Stimulated activated CD4-positive, alpha-beta T cell treated with anti-CD3 and anti-CD28 coated beads, Interleukin-1b, Interleukin-23, amount 100 ng/mL, for 48 hours (primary cell): Measurements from ENCODE around the gene ITPK1.

ENCODE experiments used
- DNase-seq: peaks from one replicate; pipeline ENCODE4 v3.0.0-alpha.2; 2020

The ITPK1 gene

DNA sequence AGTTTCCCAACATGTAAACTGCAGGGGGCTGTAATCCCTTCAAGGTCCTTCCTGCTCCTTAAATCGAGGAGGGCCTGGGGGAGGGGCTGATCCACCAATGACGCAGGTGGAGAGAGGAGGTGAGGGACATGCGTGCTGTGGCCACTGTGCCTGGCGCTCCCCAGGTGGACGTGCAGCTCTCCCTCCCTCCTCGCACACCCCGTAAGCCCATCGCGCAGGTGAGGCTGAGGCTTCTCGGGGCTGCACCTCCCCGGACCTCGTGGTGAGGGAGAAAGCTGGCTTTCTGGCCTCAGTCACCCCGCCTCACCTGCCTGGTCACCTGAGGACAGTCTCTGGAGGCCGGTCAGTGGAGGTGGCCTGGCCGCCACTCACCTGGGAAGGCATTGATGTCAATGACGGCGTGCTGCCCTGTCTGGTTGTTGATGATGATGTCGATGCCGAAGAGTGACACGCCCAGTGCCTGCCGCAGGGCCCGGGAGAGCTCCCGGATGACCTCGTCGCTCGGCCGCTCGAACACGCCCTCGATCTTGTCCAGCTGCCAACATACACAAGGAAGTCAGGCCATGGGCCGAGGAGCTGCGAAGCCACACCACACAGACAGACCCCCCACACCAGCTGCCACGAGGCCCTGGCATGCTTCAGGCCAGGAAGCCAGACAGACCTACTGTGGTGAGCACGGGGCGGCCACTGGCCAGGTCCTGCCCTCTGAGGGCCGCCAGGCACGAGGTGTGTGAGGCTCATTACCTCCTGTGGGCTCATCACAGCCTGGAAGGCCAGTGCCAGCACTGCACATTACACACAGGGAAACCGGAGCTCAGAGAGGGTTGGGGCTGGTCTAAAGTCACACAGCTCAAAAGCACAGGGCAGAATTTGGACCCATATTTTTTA, 169.5 kb downstream of the ITPK1 start:
- no peak for DNase-seq

DNA sequence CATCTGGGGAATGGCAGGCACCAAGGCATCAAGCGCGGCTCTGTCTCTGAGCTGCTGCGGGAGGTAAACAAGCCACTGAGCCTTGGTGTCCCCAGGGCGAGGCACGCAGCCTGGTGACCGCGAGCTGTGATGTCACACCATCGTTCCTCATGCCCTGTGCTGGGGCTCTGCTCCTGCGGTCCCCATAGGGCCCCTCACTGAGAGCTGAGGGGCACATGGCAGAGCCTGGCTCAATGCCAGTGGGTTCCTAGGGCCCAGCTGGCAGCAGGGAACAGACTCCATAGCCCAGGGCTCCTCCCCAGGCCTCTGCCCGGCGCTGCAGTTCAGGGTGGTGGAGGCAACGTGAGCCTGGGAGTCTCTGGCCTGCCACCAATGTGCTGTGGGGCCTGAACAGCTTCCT, 170.2 kb downstream of the ITPK1 start:
- no peak for DNase-seq

DNA sequence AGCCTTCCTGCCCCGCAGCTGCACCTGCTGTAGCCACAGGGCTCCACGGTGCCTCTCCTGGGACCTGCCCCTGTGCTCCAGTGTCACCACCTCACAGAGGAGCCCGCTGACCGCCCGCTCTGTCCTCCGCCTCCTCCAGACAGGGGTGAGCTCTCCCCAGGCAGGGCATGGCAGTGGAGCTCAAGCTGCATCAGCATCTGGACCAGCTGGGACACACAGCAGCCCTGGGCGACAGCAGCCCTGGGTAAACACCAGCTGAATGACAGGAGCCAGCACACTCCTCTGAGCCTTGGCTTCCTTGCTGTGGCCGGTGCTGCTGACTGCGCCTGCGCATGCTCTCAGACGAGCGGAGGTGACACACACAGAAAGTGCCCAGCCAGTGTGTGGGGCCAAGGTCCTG, 170.7 kb downstream of the ITPK1 start:
- no peak for DNase-seq

DNA sequence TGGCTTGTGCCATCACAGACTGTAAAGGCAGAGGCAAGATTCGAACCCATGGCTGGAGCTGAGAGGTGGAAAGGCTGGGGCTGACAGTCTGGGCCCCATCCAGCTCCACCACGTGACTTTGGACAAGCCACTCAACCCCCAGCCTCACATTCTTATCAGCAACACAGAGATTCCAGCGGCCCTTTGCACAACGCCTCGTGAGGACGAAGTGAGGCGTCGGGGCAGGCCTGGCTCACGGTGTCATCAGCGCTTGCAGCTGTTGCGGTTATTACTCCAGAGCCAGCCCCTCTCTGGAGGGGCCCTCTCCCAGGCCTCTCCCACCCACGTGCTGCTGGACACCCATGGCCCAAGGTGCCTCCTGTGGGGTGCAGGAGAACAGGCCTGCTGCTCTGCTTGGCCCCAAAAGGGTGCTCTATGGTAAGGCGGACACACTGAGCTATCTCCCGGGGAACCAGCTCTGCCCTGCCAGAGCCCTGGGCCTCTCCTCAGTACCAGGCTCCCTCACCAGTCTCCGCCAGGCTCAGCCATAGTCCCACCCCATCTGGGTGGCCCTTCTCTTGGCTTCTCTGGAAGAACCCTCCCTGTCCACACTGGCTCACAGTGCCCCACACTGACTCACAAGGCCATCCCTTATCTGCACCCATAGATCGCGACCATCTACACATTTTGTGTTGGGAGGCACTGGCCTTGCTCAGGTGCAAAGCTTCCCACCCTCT, 171.7 kb downstream of the ITPK1 start:
- no peak for DNase-seq

DNA sequence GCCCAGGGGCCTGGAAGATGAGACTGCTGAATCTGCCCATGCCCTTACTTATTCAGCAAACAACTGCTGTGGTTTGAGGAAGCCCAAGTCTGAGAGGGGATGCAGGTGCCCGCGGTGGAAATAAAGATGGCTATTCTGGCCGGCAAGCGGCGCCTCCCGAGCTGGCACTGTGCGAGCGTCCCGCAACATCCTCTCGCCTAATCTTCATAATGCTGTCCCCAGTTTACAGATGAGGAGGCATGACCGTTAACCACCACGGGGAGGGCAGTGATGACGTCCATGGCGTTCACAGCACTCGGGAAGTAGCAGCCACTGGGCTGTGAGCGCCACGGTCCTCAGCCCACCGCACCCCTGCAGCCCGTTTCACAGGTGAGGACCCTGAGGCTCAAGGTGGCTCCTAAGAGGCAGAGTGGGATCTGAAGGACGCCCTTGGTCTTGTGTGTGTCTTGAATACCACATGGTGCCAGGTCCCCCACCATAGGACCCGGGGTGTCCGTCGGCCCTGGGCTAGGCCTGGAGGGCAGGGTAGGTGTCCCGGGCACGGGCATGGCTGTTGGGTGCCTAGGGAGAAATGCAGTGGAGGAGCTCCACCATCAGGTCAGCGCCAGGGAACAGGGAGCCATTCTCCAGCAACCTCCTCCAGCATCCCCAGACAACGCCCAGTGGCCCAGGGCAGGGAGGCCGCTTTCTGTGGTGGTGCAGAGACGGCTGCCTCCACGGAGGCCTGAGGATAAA, 172.6 kb downstream of the ITPK1 start:
- no peak for DNase-seq

DNA sequence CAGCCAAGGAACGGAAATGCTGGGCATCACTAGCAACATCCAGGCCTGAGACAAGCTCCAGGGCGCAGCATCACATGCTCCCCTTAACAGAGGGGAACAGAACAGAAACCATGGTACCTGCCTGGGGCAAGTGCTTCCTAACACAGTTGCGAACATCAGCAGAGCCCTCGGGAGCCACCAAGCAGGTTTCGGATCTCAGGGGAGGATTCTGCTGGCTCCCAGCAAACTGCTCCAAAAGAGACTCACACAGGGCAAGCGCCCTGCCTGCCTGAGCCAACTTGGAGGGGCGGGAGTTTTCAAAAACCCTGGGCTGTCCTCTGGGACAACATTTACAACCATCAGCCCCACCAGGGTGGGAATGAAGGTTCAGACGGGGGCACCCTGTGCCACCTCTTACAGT, 173.1 kb downstream of the ITPK1 start:
- DNase-seq: no peak

DNA sequence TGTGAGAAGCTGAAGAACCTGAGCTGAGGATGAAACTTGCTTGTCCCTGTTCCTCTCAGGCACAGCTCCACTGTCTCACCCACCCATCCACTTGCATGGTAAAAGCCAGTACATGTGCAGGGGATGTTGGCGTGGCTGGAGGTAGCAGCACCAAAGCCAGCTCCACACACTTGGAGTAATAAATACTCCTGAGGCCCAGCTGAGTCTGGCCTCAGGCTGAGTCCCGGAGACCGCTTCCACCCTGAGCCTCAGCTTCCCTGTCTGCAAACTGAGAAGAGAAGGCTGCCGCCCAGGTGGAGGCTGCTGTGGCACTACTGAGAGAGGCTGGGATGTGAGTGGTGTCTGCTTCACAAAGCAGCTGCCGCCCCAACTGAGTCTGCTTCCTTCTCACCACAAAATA, 173.6 kb downstream of the ITPK1 start:
- DNase-seq: no peak

DNA sequence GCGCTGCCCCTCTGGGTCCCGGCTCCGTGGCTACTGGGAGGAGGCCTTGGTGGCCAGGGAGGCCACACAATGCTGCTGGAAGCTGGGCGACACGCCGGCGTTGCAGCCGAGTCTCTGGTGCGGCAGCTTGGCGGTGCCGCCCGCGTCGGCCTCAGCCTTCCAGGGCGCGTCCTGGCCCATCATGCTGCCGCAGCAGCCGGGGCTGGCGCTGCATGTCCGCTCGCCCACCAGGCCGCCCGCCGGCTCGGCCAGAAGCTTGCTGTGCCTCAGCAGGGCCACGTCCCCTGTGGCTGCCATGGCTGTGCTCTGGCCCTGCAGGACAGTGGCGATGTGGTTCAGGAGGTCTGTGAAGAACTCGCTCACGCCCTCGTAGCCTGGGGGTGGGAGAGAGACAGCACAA, 174.2 kb downstream of the ITPK1 start:
- no peak for DNase-seq

DNA sequence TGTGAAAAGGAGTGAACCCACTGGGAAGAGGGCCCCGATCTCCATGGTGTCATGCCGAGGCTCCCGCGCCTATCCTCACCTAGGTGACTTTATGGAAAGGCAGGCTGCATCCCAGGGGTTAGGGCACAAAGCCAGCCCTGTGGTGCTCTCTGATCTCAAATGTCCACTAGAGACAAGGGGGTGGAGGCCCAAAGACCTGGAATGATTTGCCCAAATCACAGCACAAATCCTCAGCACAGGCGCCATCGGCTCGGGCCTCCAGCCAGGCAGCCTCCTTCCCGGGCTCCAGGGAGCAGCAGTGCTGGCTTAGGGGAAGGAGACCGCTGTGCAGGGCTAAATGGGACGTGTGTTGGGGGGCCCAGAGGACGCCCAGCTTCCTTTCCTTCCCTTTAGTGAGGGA, 175.2 kb downstream of the ITPK1 start:
- DNase-seq: no peak

DNA sequence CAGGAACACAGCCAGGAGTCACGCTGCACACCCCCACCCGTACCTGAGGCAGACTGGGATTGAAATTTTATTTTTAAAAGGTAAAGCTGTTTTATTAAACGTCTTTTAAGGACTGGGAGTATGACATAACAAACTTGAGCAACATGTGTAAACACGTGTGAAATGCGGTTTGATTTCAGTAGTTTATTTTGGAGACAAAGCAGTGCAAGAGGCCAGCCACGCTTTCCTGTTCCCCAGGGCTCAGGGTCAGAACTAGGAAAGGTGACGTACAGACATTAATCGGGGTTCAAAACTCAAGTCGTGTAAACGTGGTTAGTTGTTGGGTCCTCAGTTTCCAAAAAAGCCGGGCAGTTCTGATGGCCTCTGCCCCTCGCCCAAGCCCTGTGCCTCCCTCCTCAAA, 176.0 kb downstream of the ITPK1 start:
- no peak for DNase-seq

DNA sequence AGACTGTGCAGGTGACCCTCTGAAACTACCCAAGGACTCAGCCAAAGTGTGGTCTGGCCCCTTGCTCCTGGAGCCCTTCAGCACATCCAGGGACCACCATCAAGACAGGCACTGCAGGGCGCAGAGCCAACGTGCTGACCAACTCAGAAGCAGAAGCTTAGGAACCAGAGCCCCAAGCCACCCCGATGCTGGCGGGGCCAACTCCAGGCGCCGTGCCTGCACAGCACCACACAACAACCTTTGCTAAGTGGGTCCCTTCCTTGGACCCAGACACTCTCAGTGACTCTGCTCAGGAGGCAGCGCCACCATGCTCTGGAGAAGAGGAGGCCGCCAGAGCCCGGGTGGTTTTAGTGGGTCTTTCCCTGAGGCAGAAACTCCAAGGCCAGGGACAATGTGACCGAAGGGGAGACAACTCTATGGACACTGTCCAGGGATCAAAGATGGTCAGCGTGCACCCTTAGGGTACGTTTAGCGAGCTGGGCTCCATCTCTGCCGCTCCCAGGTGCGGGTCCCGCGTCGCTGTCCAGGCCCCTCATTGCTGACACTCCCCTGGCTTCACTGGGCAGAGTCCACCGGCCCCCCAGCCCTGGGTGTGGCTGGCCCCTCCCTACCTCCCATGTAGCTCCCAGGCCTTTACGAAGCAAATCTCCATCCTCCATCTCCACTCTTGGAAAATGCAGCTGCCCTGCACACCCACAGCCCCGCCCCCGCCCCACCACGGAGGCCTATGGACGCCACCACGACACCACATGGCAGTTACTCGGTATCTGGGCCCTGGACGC, 176.6 kb downstream of the ITPK1 start:
- DNase-seq: no peak

DNA sequence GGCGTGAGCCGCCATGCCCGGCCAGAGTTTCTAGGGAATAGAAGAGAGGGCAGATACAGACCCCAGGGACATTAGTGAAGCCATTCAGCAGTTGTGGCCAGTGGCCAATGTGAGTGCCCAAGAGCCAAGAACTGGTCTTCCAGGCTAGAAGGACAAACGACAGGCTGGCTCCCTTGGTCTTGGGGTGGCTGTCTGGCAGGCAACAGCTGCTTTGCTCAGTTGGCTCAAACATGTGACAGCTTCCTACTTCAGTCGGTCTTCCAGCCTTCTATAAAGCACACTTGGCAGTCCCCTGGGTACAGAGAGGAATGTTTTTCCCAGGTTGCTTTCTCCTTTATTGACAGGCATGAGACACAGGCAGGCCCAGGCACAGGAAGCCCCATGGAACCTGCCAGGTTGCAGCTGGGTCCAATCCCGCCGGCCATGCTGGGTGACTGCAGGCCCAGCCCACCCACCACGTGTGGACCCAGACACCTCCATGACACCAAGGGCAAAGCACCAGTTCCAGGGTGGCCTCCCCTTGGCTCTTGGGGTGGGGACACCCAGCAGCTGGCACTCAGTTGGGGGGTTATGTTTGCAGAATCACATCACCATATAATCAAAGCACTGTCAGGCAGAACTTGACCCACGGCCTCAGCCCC, 177.4 kb downstream of the ITPK1 start:
- no peak for DNase-seq

DNA sequence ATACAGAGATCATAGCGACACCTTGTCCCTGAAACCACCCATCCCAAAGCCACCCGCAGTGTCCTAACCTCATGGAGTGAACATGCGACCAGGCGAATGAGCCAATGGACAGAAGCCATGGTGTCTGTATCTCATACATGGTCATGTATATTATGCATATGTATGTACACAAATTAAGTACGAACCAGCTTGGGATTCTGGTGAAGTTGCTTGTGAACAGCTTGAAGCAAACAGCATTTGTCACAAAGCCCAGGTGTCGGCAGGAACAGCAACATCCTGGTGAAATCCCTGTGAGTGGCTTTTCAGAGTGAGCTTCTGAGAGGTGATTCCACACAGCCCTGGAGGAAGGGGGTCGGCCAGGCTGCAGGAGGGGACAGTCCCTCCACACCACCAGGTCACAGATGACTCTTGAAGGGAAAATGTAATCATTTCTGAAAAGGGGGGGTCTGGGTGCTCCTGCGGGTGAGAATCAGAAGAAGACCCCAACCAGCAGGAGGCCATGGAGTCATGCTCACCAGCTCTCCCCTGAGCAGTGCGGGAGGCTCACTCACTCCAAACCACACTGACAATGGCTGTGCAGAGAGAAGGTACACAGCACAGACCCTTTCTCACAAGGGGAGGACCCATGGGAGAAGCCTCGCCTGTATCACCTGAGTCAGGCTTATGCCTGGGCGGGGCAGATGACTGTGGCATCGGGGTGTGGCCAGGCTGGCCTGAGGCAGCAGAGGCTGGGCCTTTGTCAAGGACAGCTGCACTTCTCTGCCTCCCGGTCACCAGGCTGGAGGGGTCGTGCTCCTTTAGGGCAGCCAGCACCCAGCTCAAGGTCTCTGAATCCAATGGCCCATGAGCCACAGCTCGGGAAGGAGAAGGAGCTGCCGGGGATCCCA, 178.4 kb downstream of the ITPK1 start:
- DNase-seq: no peak

DNA sequence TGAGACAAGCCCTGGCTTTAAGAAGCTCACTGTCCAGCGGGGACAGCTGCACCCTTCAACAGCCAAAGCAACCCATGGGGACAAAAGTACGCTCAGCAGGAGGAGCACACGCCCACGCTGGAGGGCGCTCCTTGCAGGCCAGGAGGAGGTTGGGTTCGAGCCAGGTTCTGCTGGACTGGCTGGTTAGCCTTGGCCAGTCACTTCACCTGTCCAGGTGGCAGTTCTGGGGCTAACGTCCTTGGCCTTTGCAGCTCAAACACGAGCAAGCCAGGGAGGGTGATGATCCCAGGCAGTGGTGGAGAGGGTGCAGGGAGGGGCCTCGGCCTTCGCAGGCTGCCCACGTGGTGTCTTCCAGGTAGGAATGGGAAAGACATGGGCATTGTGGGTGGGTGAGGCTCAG, 179.6 kb downstream of the ITPK1 start:
- DNase-seq: no peak

DNA sequence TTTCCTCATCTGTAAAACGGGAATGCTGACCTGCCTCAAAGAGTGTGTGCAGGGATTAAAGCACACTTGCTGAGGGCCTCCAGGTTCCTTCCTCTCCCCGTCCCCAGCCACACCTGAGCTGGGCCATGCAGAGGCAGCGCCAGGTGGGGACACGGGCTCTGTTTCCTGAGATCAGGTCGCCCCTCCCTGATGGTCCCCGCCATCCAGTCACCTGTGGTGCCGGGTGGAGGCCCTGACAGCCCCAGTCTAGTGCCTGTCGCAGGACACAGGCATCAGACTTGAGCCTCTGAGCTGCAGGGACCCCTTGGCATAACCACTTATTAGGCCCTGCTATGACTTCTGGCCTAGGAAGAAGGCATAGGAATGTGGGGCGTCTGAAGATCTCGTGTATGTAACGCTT, 180.3 kb downstream of the ITPK1 start:
- DNase-seq: no peak

DNA sequence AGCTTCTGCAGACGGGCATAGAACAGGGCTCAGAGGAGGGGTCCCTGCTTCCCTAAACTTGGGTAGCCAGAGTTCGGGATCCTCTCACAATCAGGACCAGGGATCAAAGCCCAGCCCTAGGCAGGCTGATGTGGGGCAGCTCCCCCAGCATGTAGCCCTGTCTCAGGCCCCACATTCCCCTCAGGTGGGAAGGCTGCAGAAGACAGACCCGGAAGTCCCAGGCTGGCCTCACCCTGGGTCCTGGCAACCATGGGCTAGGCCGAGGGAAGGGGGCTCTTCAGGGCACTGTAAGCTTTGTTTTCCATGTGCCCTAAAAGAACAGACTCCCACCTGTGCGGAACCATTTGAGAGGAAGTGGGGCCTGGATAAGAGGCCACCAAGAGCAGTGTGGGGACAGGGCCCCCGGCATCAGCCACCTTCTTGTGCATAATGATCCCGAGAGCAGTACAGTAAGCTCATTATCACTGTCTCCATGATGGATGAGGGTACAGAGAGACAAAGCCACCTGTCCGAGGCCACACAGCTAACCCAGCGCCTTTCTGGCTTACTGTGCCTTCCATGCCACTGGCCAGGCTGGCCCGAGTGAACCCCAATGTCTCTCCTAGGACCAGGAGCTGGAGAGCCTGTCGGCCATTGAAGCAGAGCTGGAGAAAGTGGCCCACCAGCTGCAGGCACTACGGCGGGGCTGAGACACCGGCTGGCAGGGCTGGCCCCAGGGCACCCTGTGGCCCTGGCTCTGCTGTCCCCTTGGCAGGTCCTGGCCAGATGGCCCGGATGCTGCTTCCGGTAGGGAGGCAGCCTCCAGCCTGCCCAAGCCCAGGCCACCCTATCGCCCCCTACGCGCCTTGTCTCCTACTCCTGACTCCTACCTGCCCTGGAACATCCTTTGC, 181.3 kb downstream of the ITPK1 start:
- DNase-seq: no peak

DNA sequence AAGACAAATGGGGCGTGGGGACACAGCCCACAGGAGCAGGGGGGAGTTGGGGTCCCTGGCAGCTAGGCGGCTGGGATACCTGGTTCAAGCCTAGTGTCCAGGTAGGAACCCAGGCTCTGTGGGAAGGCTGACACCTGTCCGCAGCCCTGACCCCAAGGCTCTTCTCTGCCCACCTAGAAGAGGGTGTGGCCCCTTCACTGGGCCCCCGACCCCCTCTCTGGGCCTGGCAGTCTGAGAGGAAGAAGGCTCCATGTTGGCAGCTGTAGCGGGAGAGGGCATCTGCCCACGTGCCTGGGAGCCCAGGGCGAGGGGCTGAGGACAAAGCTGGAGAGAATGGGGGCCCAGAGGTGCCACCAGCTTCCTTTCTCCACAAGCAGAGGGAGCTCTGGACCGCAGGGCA, 182.2 kb downstream of the ITPK1 start:
- no peak for DNase-seq

DNA sequence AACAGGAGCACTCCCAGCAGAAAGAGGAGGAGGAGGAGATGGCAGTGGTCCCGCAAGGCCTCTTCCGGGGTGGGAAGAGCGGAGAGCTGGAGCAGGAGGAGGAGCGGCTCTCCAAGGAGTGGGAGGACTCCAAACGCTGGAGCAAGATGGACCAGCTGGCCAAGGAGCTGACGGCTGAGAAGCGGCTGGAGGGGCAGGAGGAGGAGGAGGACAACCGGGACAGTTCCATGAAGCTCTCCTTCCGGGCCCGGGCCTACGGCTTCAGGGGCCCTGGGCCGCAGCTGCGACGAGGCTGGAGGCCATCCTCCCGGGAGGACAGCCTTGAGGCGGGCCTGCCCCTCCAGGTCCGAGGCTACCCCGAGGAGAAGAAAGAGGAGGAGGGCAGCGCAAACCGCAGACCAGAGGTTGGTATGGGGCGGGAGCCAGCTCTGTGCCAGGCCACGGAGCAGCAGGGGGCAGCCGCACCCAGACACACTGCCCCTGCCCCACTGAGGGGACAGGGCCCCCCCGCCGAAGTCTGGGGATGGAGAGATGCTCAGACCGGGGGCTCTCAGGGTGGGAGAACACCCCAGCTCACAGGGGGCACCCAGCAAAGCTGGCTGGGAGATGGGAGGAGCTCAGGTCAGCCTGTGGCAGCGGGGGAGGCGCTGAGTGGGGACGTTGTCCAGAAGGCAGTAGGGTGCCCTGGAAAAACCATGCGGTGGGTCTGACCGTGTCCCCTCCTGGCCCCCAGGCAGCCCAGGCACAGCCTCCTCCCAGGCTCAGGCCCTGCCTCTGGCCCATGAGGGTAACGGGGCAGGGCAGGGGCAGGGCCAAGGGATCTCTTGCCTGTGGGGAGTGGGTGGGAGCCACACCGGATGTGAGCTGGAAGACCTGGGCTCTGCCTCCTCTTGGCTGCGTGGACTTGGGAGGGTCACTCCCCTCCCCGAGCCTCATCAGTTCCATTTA, 183.0 kb downstream of the ITPK1 start:
- no peak for DNase-seq
